ENCODE results near the gene FASN. TPM values are rescaled to one million over a fixed set of nuclear protein-coding genes. Genes with fewer than 3 reads are reported as not detected.

Gene FASN
- total and polyA plus RNA-seq, 2 experiments from 2014 or later = 12.7 to 38.2 TPM

- TF ChIP-seq EZH2 (IDR thresholded peaks at IDR 0.05; ENCODE audit: insufficient read depth, poor library complexity, severe bottlenecking) (no peak), EZH2phosphoT487 (IDR thresholded peaks at IDR 0.05; ENCODE audit: insufficient read depth, low read depth) (no peak)
Measured at GRCh38 chr17:82055965-82056728, 41.9 kb downstream of the FASN start.

GRCh38 chr17:82055023-82055964, 42.7 kb downstream of the FASN start:
- in situ Hi-C loops (cut with MboI) = no loop called here
- H3K9ac ChIP-seq = no peak overlapping the region
- H3K9me3 ChIP-seq (ENCODE audit: low read depth) = no peaks in the 10 kb centered on the region
- H3K4me1 ChIP-seq (ENCODE audit: insufficient read depth) = peaks cover 6% of the 10 kb centered on the region
- no peaks in the 10 kb centered on the region for H3K36me3 ChIP-seq (ENCODE audit: low read depth)
- TF ChIP-seq EZH2 (IDR thresholded peaks at IDR 0.05; ENCODE audit: insufficient read depth, poor library complexity, severe bottlenecking) = no peak
- TF ChIP-seq EZH2phosphoT487 (IDR thresholded peaks at IDR 0.05; ENCODE audit: insufficient read depth, low read depth) = no peak
- no peak overlapping the region for H3K4me3 ChIP-seq
- no peak for DNase-seq
- H3F3A ChIP-seq (ENCODE audit: insufficient read depth) = no peaks in the 10 kb centered on the region
- H3K4me2 ChIP-seq (ENCODE audit: unreplicated experiment) = no peak overlapping the region
- H3K27me3 ChIP-seq (replicated peaks; ENCODE audit: insufficient read depth) = no peaks in the 10 kb centered on the region
- H4K20me1 ChIP-seq (ENCODE audit: insufficient read depth) = no peaks in the 10 kb centered on the region
- 89 to 90% methylated on average over 18 to 26 of the region's 26 CpGs for WGBS, 2 experiments (ENCODE audit: low coverage in 1 of 2, low lambda C conversion rate in 2 of 2, missing lambda C conversion rate in 2 of 2)
- no peak overlapping the region for H3K27ac ChIP-seq
- peaks cover 29% of the 10 kb centered on the region for H3K79me2 ChIP-seq (ENCODE audit: insufficient read depth)
- H3K9me2 ChIP-seq (ENCODE audit: insufficient read depth) = no peaks in the 10 kb centered on the region
- H2AFZ ChIP-seq = no peak overlapping the region

More at GRCh38 chr17:82055965-82056728, 41.9 kb downstream of the FASN start:
- WGBS, 2 experiments (ENCODE audit: low coverage in 1 of 2, low lambda C conversion rate in 2 of 2, missing lambda C conversion rate in 2 of 2) = 88 to 89% methylated on average over 28 of the region's 28 CpGs
- Histone ChIP-seq H3K4me3 (no peak overlapping the region), H3K79me2 (ENCODE audit: insufficient read depth) (peaks cover 23% of the 10 kb centered on the region), H3K27ac (no peak overlapping the region), H3F3A (ENCODE audit: insufficient read depth) (no peaks in the 10 kb centered on the region), H3K9me3 (ENCODE audit: low read depth) (no peaks in the 10 kb centered on the region), H3K36me3 (ENCODE audit: low read depth) (no peaks in the 10 kb centered on the region), H3K4me1 (ENCODE audit: insufficient read depth) (peaks cover 6% of the 10 kb centered on the region), H3K9ac (no peak overlapping the region), H3K4me2 (ENCODE audit: unreplicated experiment) (no peak overlapping the region), H2AFZ (no peak overlapping the region), H3K27me3 (replicated peaks; ENCODE audit: insufficient read depth) (no peaks in the 10 kb centered on the region), H4K20me1 (ENCODE audit: insufficient read depth) (no peaks in the 10 kb centered on the region), H3K9me2 (ENCODE audit: insufficient read depth) (no peaks in the 10 kb centered on the region)
- in situ Hi-C loops (cut with MboI) = no loop called here
- no peak for DNase-seq

GRCh38 chr17:82054351-82055022, 43.5 kb downstream of the FASN start:
- H3K4me1 ChIP-seq (ENCODE audit: insufficient read depth) = peaks cover 6% of the 10 kb centered on the region
- H4K20me1 ChIP-seq (ENCODE audit: insufficient read depth) = no peaks in the 10 kb centered on the region
- no peak overlapping the region for H2AFZ ChIP-seq
- TF ChIP-seq EZH2 (IDR thresholded peaks at IDR 0.05; ENCODE audit: insufficient read depth, poor library complexity, severe bottlenecking) (no peak), EZH2phosphoT487 (IDR thresholded peaks at IDR 0.05; ENCODE audit: insufficient read depth, low read depth) (no peak)
- H3K79me2 ChIP-seq (ENCODE audit: insufficient read depth) = peaks cover 33% of the 10 kb centered on the region
- no peaks in the 10 kb centered on the region for H3F3A ChIP-seq (ENCODE audit: insufficient read depth)
- no peak overlapping the region for H3K27ac ChIP-seq
- no peaks in the 10 kb centered on the region for H3K36me3 ChIP-seq (ENCODE audit: low read depth)
- in situ Hi-C loops (cut with MboI) = no loop called here
- no peak overlapping the region for H3K9ac ChIP-seq
- H3K9me2 ChIP-seq (ENCODE audit: insufficient read depth) = no peaks in the 10 kb centered on the region
- no peak overlapping the region for H3K4me2 ChIP-seq (ENCODE audit: unreplicated experiment)
- H3K4me3 ChIP-seq = no peak overlapping the region
- no peaks in the 10 kb centered on the region for H3K27me3 ChIP-seq (replicated peaks; ENCODE audit: insufficient read depth)
- no peaks in the 10 kb centered on the region for H3K9me3 ChIP-seq (ENCODE audit: low read depth)
- DNase-seq = no peak
- 91 to 95% methylated on average over 34 to 38 of the region's 38 CpGs for WGBS, 2 experiments (ENCODE audit: low coverage in 1 of 2, low lambda C conversion rate in 2 of 2, missing lambda C conversion rate in 2 of 2)

All from GM23248 (cell line).